ENCODE measurements around the gene M1AP. TPM values are rescaled to one million over a fixed set of nuclear protein-coding genes. Genes with fewer than 3 reads are reported as not detected.

Gene M1AP
- polyA plus RNA-seq, 1 of the 3 experiments (the other 2 are of a cell fraction), result 0.02 TPM

GRCh38 chr2:74554820-74555531, 93.2 kb downstream of the M1AP start:
- ChIA-PET POLR2A (no interaction called here), CTCF (interaction anchor here (1.2 to 1.3 kb wide), 3 partner anchors 9 to 41 kb away, joined by 3 to 8 read pairs (median 5); no protein-coding TSS in a partner anchor)
- no peaks in the 10 kb centered on the region for H4K20me1 ChIP-seq (ENCODE audit: insufficient read depth)
- peak; percentile 73 for DNase-seq
- TF ChIP-seq FOXJ3 (CRISPR knock-in tag; IDR thresholded peaks at IDR 0.05), result no peak
- no peak for TF ChIP-seq JUND (IDR thresholded peaks at IDR 0.05)
- TF ChIP-seq EP300 (IDR thresholded peaks at IDR 0.05; ENCODE audit: borderline replicate concordance in 1 of 2, low read depth in 1 of 2, low read length in 1 of 2), result no peak
- TF ChIP-seq MXI1 (IDR thresholded peaks at IDR 0.05; ENCODE audit: low read depth, low read length), result 0 out of 2 replicates have a peak, but pooled peaks have one; percentile 8
- no peak for TF ChIP-seq RAD21 (IDR thresholded peaks at IDR 0.05; ENCODE audit: low read length)
- TF ChIP-seq, protein P1, sequence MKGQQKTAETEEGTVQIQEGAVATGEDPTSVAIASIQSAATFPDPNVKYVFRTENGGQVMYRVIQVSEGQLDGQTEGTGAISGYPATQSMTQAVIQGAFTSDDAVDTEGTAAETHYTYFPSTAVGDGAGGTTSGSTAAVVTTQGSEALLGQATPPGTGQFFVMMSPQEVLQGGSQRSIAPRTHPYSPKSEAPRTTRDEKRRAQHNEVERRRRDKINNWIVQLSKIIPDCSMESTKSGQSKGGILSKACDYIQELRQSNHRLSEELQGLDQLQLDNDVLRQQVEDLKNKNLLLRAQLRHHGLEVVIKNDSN (IDR thresholded peaks at IDR 0.05; ENCODE audit: borderline replicate concordance, low read depth), result no peak
- TF ChIP-seq SMC3 (IDR thresholded peaks at IDR 0.05; ENCODE audit: low read depth, low read length), result no peak
- no peak for TF ChIP-seq RCOR1 (IDR thresholded peaks at IDR 0.05; ENCODE audit: low read length)
- 0 out of 2 replicates have a peak, but pooled peaks have one; percentile 32 for TF ChIP-seq NRF1 (IDR thresholded peaks at IDR 0.05; ENCODE audit: low read depth, low read length)
- no peak for TF ChIP-seq CTCF (IDR thresholded peaks at IDR 0.05)
- TF ChIP-seq PBX3 (IDR thresholded peaks at IDR 0.05), result no peak
- no peak for TF ChIP-seq CHD2 (IDR thresholded peaks at IDR 0.05; ENCODE audit: low read length, partially characterized antibody)
- no peak for TF ChIP-seq RFX5 (IDR thresholded peaks at IDR 0.05; ENCODE audit: low read length)
- no peak for TF ChIP-seq FOXM1 (IDR thresholded peaks at IDR 0.05; ENCODE audit: low read depth)
- TF ChIP-seq GATA2 (CRISPR knock-in tag; IDR thresholded peaks at IDR 0.05), result no peak
- TF ChIP-seq TAF1 (IDR thresholded peaks at IDR 0.05; ENCODE audit: borderline replicate concordance, low read depth, low read length), result no peak
- no peak for TF ChIP-seq SIN3A (IDR thresholded peaks at IDR 0.05; ENCODE audit: borderline replicate concordance, low read depth, low read length)
- no peaks in the 10 kb centered on the region for H3K9me2 ChIP-seq
- peak overlapping the region; percentile 17 to 95; a peak in 3 of 4 replicates for H3K27ac ChIP-seq (ENCODE audit: low read depth in 2 of 2, low read length in 1 of 2)
- peaks cover 18 to 20% of the 10 kb centered on the region in 2 experiments for H3K36me3 ChIP-seq (replicated peaks in 1 of 2; ENCODE audit: control insufficient read depth in 1 of 2, insufficient read depth in 2 of 2, low read length in 1 of 2)
- peaks cover 20% of the 10 kb centered on the region for H3F3A ChIP-seq (replicated peaks; ENCODE audit: insufficient read depth)
- peak overlapping the region; percentile 91 for H3K9ac ChIP-seq
- peak overlapping the region; percentile 86 to 91 for H3K4me3 ChIP-seq (ENCODE audit: low read depth in 2 of 2, low read length in 1 of 2)
- peak overlapping the region; percentile 98 for H3K4me2 ChIP-seq
- peaks cover 5 to 28% of the 10 kb centered on the region in 2 experiments; a peak in 1 of 4 replicates for H3K4me1 ChIP-seq (ENCODE audit: control insufficient read depth in 1 of 2, insufficient read depth in 2 of 2, low read depth in 1 of 2, low read length in 1 of 2)
- H2AFZ ChIP-seq (ENCODE audit: low read depth), result peak overlapping the region; percentile 91; the same call in 1 of the 2 replicates
- peaks cover 59% of the 10 kb centered on the region for H3K79me2 ChIP-seq (ENCODE audit: insufficient read depth)
- H3K27me3 ChIP-seq (ENCODE audit: insufficient read depth), result no peaks in the 10 kb centered on the region
- 62% methylated on average over 44 of the region's 58 CpGs for WGBS (ENCODE audit: low lambda C conversion rate)
- H3K9me3 ChIP-seq, result no peaks in the 10 kb centered on the region

Measured in SK-N-SH (cell line).